HG02884 (cell line): ENCODE measurements around the gene PKP2.
"Not testable (repeated sequence)": the region's sequence is repeated elsewhere in the genome, so short reads cannot be mapped to it uniquely, and the experiment has no call there.

ENCODE experiments used
- ATAC-seq: cut with Tn5 transposase; IDR thresholded peaks from one replicate; pipeline ENCODE4 v1.9.1; 2021; ENCODE audit warnings: mild to moderate bottlenecking, moderate library complexity; ENCODE audit not compliant: unreplicated experiment

The PKP2 gene

DNA sequence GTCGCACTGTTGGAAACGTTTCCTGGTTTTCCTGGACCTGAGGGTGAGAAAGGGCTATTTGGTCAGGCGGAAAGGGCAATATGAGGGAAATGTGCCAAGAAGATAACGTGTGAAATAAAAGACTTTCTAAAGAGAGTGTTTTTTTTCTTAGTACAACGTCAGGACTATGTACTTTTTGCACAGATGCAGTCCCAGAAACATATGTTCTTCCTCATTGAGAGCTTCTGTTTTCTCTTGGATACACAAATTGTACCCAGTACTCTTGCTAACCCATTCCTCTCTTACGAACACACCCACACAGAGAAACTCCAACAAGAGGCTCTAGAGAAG, 669 bp upstream of the PKP2 start:
- no peak for ATAC-seq

DNA sequence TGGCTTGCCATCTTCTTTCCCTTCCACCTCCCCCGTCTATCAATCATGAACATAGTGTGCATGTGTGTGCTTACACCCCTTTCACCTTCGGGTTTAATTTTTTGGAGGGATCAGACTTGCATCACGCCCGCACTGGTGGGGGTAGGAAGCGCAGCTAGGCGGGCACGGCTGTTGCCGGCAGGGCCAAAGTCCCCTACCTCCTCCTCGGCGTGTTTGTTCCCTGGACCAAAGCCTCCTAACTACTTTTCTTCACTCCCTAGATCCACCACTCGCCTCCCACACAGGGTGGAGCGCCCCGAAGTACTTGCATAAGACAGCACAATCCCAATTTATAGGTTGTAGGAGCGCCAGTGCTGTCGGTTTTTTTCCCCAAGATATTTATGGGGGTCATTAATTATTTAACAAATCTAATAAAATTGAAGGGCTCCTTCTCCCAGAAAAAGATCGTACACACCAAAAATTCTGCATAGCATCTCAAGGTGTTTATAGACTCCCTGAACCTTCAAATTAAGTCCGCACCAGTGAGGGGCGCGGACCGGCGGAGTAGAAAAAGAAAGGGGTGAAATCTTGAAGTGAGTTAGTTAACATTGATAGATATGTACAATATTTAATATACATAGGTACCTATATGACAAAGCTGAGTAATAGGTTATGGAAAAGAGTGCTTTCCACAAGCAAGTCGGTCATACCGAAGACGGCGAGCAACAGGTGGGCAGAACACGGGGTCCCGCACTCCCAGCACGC, 717 bp downstream of the PKP2 start:
- ATAC-seq = no peak

DNA sequence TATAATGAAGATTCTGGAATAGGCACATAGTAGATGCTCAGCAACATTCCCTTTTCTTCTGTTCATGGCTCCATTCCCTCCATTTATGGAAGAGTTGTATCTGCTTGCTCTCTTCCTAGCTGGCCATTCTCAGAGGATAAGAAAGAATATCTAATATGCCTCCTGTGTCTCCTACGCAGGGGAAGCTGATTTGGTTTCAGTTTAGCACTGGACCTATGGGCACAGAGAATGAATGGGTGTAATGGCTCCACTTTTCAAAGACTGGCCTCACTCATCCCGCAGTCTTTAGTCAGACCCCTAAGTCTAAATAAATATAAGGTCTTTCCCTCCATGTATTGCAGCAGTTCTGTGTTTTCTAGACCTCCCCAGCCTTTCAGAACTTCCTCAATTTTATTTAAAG, 2.0 kb downstream of the PKP2 start:
- no peak for ATAC-seq

DNA sequence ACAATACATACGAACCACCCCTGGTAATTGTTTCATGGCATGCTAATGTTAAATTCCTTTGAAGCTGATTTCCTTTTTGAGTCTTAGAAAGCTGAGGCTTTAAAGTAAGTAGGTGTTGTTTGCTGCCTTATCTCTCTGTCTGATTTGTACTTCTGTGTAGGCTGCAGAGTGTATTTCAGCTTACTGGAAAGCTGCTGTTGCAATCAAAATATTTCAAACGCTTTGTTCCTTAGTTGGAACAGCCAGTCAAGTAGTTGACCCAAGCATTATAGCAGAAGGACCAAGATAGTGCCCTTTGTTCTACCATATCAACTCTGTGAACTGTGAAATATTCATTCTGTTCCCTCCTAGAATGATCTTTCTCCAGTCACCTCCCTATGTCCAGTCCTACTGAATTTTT, 3.1 kb downstream of the PKP2 start:
- no peak for ATAC-seq

DNA sequence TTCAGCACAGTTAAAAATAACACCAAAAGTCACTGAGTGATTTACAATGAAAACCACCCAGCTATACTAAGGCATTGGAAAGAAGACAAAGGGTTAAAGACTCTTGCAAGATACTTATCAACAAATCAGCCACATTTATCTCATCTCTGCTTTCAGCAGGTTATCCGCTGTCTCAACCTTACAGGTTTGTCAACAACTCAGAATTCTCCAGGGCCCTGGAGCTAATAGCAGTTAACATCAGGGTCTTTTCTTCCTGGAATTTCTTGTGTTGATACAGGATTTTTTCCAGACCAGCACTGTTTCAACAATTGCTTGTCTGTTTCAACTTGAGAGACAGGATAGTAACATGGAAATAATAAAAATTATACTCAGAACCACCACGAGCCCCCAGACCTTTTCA, 3.5 kb downstream of the PKP2 start:
- ATAC-seq = no peak

DNA sequence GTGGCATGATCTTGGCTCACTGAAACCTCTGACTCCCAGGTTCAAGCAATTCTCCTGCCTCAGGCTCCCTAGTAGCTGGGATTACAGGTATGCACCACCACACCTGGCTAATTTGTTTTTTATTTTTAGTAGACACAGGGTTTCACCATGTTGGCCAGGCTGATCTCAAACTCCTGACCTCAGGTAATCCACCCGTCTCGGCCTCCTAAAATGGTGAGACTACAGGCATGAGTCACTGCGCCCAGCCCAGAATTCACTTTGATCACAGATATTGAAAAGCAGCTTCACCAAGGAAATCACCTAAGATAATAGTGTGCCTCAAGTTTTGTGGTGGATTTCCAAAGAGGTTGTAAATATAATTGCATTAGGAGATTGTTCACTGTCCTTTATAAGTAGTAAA, 4.2 kb downstream of the PKP2 start:
- not testable (repeated sequence) for ATAC-seq

DNA sequence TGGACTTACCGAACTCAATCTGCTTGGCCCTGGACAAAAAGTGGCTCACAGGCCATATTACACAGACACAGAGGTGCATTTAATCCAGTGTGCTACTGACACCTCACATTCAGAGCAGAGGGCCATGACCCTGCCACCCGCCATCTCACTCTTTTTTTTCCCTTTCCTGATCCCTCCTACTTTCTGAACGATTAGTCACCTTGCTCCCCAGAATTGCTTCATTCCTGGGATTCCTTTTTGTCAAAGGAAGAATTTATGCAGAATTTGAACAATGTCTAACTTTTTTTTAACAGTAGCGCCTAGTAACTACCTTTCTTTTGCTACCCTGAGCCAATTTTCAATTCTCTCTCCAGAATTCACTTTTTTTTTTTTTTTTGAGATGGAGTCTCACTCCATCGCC, 4.6 kb downstream of the PKP2 start:
- no peak for ATAC-seq

DNA sequence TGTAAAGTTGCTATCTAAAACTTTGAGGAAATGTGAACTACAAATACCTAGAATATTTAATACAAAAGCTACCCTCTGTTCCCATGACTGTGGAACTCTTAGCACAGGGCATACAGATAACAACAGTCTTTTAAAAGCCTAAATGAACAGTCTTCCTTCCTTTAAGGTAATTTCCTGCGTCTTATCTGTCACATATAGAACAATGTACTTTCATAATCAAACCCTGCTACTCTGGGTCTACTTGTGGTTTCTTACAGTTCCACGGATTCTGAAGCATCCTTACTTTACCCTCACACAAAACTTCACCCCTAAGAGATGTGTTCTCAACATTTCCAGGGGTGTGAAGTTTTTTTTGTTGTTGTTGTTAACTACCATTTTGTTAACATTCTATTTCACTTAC, 5.1 kb downstream of the PKP2 start:
- no peak for ATAC-seq

DNA sequence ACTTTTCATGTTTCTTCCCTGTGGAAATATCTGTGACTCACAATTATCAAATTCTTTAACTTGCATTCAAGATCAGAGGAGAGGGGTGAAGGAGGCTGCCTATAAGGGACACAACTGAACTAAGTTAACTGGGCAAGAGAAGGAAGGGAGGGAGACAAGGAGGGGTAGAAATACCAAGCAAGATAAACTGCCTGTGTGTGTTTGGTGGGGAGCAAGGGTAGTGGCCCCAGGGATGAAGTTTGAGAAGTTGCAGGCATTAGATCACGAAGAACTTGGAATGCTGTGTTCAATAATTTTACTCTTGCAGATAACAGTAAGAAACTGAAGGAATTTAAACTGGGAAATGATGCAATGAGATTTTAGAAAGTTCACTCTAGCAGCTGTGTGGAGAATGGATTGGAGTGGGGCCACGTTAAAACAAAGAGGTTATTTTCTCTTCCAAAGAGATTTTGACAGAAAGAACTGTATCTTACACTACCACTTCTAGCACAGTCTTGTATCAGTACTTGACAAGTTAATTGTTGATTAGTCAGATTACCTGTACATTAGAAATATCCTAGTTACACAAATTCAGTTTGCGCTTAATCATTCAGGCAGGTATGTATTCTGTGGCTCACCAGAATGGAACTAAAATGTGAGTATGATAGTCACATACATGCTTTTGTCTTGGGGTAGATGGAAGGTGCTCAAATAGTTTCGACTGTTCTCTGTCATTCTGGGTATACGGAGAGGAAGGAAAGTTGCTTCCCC, 7.4 kb downstream of the PKP2 start:
- no peak for ATAC-seq

DNA sequence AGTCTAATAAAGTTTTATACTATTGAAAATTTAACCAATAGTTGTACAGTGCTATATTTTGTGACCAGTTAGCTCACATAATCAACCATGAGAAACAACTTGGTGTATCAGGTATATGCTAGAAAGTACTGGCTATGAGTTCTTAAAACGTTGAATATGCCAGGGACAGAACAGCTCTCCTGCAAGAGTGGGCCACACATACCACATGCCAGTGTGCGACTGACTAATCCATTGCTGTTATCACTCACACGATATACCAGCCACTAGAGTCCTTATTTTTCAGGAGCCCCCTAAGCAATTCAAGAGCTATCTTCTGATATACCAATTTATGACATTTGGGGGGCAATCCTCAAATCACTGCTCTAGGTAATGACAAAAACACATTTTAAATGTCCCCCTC, 9.5 kb downstream of the PKP2 start:
- ATAC-seq = no peak

DNA sequence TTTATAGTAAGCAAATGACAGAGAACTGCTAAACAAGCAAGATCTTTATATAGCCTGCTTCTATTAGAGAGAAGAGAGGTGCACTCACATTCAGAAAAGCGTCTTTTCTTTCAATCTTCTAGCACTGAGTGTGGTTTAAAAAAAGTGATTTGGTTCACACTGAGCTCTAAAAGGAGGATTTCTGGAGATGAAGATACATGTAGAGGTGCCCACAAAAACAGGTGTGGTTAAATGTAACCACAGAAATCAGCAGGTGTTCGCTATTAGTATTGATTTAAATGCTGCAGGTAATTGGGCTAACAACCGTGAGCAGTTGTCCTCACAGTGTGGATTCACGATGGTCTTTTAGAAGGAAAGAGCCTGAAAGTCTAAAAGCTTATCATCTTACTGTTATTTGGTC, 10.7 kb downstream of the PKP2 start:
- ATAC-seq = no peak

DNA sequence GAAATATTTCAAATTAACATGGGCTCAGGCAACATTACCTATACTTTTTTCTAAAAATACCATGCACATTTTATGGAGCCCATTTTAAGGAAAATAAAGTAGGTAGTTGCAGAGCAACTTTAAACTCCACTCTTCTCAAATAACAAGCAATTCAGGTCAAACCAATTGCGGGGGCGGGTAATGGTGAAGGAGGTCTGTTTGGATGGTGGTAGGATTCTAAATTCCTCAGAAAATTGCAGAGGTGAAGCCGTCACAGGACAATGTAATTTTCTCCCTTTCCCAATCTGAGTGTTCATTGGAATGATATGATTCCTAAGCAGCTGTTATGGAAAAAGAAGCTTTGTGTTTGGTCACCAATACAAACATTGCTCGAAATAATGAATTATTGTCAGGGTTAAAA, 11.6 kb downstream of the PKP2 start:
- ATAC-seq = no peak

DNA sequence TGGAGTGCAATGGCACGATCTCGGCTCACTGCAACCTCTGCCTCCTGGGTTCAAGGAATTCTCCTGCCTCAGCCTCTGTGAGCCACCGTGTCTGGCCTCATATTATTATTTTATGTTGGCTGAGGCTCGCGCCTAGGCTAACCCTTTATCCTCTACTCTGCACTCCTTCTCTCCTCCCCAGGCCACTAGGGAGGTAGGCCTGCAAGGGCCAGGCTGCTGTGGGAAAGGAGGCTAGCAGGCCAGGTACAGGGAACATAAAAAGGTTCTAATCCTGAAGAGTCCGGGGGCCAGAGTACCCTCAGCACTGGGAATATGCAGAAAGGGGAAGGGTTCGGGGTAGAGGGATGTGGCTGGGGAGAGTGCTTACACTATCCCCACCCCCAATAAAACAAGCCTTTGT, 14.9 kb downstream of the PKP2 start:
- no peak for ATAC-seq

DNA sequence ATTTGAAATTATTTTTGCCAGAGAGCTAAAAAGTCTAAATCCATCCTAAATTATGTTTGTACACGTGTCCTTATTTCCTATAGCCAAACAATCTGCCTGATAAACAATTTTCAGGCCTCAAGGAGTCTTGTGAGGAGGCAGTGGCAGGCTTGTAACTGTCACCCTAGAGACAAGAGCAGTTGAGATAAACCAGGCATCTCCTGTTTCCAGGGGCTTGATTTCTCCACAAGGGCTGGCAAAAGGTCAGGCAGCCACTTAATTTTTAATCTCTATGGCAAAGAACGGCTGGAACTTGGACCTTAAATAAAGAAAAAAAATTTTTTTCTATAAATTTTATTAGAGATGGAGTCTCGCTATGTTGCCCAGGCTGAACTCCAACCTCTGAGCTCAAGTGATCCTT, 15.5 kb downstream of the PKP2 start:
- ATAC-seq = no peak

DNA sequence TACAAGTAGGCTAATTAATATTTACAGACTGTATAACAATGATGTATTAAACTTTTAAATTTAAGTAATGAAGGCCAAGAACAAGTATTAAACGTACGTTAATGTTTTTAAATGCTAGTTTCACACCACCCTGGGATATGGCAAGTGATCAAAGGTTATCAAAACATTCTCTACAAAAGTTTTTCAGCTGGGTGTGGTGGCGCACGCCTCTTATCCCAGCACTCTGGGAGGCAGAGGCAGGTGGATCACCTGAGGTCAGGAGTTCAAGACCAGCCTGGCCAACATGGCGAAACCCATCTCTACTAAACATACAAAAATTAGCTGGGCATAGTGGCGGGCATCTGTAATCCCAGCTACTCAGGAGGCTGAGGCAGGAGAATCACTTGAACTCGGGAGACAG, 17.5 kb downstream of the PKP2 start:
- ATAC-seq = not testable (repeated sequence)

DNA sequence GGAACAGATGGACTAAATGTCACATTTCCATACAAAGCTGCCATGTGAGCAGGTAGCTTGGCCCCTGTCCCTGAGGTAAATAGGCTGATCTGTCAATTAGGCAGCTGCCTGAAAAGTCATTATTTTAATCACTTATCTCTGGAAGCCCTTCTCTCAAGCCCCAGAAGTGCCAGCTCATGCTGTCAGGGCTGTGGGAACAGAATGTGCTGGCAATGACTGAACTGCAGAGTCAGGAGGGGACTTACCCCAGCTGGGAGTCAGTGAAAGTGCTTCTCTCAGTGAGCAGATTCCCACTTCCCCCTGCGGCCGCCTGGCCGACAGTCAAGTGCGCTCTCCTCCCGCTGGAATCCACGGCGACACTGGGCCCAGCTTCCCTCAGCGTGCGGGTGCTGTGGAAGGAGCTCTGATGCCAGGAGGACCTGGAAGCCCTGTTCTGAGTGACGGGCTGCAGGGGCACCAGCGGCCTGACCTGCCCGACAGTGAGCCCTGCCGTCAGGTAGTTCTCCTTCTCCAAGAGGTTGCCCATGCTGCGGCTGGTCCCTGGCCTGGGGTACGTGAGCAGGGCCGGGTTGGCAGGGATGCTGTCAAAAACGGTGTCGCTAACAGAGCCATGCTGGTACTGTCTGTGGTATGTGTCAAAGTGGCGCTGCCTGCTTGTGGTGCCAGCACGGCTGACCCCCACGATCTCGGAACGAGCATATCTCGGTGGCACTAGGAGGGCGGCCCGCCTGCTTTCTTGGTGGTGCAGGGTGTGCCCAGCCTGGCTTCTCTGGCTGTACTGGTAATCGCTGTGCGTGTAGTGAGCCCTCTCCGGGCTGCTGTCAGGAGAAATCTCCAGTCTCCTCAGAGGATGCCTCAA, 18.7 kb downstream of the PKP2 start:
- no peak for ATAC-seq

DNA sequence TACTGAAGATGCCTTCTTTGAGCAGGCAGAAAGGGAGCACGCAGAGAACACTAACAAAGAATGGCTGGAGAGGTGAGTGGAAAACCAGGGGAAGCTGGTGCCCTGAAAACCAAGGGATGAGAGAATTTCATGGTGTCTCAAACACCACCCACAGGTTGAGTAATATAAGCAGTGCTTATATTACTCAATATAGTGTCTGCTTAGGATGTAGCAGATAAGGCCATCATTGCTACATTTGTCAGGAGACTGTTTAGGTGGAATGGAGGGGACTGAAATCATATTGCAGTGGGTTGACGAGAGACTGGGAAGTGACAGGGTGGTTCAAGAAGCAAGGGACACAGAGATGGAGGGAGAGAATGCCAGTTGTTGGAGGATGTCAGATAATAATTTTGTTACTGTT, 20.6 kb downstream of the PKP2 start:
- no peak for ATAC-seq

DNA sequence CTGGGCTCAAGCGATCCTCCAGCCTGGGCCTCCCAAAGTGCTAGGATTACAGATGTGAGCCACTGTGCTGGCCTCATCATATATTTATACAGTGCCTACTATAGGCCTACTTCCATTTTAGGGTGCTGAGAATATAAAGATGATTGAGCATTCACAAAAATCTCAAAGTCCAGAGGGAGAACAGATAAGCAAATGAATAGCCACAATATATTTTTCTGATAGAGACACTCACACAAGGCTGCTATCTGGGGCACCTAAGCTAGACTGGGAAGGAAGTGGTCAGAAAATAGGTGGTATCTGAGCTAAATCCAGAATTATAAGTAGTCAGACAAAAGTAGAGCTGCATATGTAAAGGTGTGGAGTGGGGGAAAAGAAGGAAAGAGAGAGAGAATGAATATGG, 21.6 kb downstream of the PKP2 start:
- no peak for ATAC-seq

DNA sequence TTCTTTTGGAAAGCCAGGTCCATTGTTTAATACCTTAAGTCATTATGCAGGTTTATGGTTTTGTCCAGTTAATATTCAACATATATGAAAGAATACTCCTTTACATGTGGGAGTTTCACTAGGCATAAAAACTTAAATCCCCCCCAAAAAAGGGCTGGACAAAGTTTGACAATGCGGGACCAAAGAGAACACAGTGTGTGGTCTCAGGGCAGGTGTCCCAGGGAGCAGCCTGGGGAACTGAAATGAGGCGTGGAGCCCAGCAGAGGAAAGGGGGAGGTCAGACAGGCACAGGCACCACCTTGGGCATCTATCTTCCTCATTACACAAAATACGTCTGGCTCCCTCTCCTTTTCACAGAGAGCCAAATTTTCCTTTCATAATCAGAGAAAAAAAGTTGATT, 22.5 kb downstream of the PKP2 start:
- ATAC-seq = no peak

DNA sequence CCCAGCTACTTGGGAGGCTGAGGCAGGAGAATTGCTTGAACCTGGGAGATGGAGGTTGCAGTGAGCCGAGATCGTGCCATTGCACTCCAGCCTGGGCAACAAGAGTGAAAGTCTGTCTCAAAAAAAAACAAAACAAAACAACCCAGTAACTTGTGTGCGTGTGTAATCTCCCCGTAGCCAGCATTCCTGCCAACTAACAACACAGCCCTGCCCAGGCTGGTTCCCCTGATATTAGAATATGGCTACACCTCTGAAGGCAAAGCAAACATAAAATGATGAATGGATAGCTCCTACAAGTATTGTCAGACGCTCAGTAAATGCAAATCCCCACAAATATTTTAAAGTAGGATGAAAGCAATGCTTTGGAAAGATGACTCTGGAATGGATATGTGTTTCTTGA, 24.2 kb downstream of the PKP2 start:
- not testable (repeated sequence) for ATAC-seq

DNA sequence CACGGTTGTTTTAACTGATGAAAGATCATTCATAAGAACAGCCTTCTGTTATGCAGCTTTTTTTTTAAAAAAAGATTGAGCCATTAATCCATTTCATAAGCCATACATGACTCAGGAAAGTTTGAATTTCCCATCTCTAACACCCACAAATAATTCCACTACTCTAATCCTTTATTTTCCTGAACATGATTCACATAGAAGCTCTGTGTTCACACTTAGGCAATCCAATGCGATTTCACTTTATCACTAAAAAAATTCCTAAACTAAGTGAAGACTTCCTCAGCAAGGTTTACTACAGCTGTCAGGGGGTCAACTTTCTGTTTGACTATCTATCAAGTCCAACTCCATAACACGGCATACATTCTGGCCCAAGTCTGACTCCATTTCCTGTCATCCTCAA, 25.9 kb downstream of the PKP2 start:
- no peak for ATAC-seq

DNA sequence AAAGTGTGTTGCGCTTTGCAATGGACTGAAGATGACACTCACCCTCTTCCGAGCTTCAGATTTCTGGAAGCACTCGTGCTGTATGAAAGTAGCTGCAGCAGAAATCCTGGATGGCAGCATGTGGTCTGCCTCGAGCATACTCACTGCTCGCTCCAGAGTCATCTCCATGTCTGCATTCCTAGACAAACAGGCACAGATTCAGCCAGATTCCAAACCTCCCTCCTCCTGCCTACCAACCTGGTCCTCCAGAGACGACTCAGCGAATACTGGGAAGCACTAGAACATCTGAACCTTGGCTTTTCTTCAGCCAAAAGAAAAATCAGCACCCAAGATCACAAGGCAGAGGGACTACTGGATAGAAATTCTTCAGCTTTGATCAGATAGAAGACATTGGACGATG, 27.7 kb downstream of the PKP2 start:
- ATAC-seq = no peak
